GM12872 (cell line): Measurements from ENCODE around the gene KIAA0319L.

Source experiments
- TF ChIP-seq, protein P1 (sequence below): IDR thresholded peaks from 3 replicates; pipeline ENCODE4 v1.5.1; 2011; ENCODE audit warnings: low read depth, mild to moderate bottlenecking, low read length, moderate library complexity; ENCODE audit not compliant: insufficient read depth

Gene KIAA0319L

DNA sequence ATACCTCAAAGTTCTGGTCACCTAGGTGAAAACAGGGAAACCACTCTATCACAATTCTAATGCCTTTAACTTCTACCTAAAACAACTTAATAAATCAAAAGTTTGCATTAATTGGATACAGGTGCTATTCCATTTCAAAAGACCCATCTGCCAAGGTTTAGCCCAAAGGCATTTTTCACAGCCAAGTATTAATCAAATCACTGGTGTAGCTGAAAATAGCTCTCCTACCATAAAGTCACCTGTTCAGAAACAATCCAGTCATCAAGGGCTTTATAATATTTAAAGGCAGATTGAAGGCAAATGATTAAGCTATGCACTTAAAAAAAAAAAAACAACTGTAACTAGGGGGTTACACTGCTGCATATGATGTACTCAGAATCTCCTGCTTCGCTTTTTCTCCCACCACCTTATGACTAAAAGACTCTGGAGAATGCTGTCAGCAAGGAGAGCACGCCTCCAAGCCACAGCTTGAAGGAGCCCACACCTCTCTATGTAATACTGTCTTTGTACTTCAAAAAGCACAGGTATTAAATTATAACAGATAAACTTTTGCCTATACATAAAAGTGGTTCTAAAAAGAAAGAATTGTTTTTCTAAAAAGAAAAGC lies 20.5 kb downstream of the KIAA0319L start:
- TF ChIP-seq, protein P1, sequence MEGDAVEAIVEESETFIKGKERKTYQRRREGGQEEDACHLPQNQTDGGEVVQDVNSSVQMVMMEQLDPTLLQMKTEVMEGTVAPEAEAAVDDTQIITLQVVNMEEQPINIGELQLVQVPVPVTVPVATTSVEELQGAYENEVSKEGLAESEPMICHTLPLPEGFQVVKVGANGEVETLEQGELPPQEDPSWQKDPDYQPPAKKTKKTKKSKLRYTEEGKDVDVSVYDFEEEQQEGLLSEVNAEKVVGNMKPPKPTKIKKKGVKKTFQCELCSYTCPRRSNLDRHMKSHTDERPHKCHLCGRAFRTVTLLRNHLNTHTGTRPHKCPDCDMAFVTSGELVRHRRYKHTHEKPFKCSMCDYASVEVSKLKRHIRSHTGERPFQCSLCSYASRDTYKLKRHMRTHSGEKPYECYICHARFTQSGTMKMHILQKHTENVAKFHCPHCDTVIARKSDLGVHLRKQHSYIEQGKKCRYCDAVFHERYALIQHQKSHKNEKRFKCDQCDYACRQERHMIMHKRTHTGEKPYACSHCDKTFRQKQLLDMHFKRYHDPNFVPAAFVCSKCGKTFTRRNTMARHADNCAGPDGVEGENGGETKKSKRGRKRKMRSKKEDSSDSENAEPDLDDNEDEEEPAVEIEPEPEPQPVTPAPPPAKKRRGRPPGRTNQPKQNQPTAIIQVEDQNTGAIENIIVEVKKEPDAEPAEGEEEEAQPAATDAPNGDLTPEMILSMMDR = no peak

DNA sequence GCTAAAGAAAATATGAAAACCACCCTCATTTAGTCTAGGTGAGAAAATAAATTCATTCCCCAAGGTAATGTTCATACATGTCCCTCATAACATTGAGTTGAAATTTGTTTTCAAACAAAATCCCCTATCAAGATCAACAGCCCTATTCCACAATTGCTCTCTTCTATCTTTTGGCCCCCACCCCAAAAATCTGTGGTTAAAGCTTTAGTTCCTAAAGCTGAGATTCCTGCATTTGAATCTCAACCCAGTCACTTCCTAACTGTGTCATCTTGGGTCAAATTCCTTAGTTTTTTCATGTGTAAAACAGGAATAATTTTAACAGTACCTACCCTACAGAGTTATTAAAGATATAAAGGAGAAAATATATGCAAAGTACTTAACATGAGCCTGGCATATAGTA lies 22.0 kb downstream of the KIAA0319L start:
- TF ChIP-seq, protein P1 = no peak

- TF ChIP-seq, protein P1 = no peak
Observed at GRCh38 chr1:35533586-35533985, 23.6 kb downstream of the KIAA0319L start.

- TF ChIP-seq, protein P1 = no peak
Observed at GRCh38 chr1:35532497-35533223, 24.5 kb downstream of the KIAA0319L start.

- TF ChIP-seq, protein P1 = no peak
Observed at GRCh38 chr1:35531368-35531767, 25.8 kb downstream of the KIAA0319L start.

DNA sequence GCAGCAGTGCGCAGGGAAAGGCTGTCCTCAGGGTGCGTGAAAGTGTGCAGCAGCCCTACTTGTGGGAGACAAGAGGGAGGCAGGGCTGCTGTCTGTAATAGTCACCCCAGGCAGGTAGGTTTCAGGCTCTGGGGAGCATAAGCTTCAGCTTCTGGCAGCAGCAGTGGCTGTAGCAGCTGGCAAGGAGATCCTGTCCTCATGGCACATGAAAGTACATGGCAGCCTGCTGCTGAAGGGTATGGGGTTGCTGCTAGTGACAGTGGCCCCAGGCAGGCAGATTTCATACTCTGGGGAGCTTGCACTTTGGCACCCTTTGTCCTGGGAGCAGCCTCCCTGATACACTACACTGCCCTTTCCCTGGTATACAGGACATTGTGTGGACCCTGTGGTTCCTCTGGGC lies 26.3 kb downstream of the KIAA0319L start:
- TF ChIP-seq, protein P1 = no peak

- TF ChIP-seq, protein P1 = no peak
Observed at GRCh38 chr1:35530168-35530567, 27.0 kb downstream of the KIAA0319L start.
